NCI-H226 (cell line): ENCODE data around the gene SNRNP27.
A peak's percentile ranks its signal among the peaks of the same experiment; 100 is the strongest.

Source experiments
- DNase-seq: peaks from one replicate; pipeline ENCODE4 v3.0.0-alpha.2; 2015

SNRNP27 gene

GRCh38 chr2:69917852-69918251 is 24.1 kb downstream of the SNRNP27 start:
- DNase-seq = peak; percentile 80

- DNase-seq = no peak
These were observed 24.6 kb downstream of the SNRNP27 start for GRCh38 chr2:69918401-69918800.

- no peak for DNase-seq
These were observed 29.4 kb downstream of the SNRNP27 start for GRCh38 chr2:69923116-69923515.

GRCh38 chr2:69926849-69927515 is 33.2 kb downstream of the SNRNP27 start:
- DNase-seq = no peak

GRCh38 chr2:69931832-69932595 is 38.3 kb downstream of the SNRNP27 start:
- no peak for DNase-seq

- no peak for DNase-seq
These were observed 38.8 kb downstream of the SNRNP27 start for GRCh38 chr2:69932596-69932922.

- DNase-seq = no peak
These were observed 39.6 kb downstream of the SNRNP27 start for GRCh38 chr2:69933254-69933828.

GRCh38 chr2:69933839-69934613 is 40.3 kb downstream of the SNRNP27 start:
- DNase-seq = peak; percentile 89

GRCh38 chr2:69934614-69934908 is 40.8 kb downstream of the SNRNP27 start:
- DNase-seq = no peak

GRCh38 chr2:69935011-69935410 is 41.3 kb downstream of the SNRNP27 start:
- no peak for DNase-seq

GRCh38 chr2:69936906-69937305 is 43.1 kb downstream of the SNRNP27 start:
- DNase-seq = no peak

GRCh38 chr2:69937968-69938367 is 44.2 kb downstream of the SNRNP27 start:
- DNase-seq = no peak

- no peak for DNase-seq
These were observed 46.0 kb downstream of the SNRNP27 start for GRCh38 chr2:69939722-69940121.

GRCh38 chr2:69940691-69941090 is 46.9 kb downstream of the SNRNP27 start:
- no peak for DNase-seq

GRCh38 chr2:69943000-69943842 is 49.5 kb downstream of the SNRNP27 start:
- DNase-seq = no peak

GRCh38 chr2:69943843-69944525 is 50.2 kb downstream of the SNRNP27 start:
- DNase-seq = no peak

GRCh38 chr2:69944756-69945155 is 51.0 kb downstream of the SNRNP27 start:
- DNase-seq = no peak

GRCh38 chr2:69945441-69945840 is 51.7 kb downstream of the SNRNP27 start:
- no peak for DNase-seq

GRCh38 chr2:69945941-69946340 is 52.2 kb downstream of the SNRNP27 start:
- no peak for DNase-seq

GRCh38 chr2:69946351-69947324 is 52.9 kb downstream of the SNRNP27 start:
- DNase-seq = peak; percentile 46
